GM19397 (cell line): Measurements from ENCODE around the gene DCTN3.

ENCODE experiments used
- ATAC-seq: cut with Tn5 transposase; IDR thresholded peaks from one replicate; pipeline ENCODE4 v1.9.1; 2021; ENCODE audit warnings: mild to moderate bottlenecking, moderate library complexity; ENCODE audit not compliant: unreplicated experiment

The DCTN3 gene

GRCh38 chr9:34591248-34591916 lies 28.9 kb downstream of the DCTN3 start:
- ATAC-seq: no peak

- no peak for ATAC-seq
These were observed 29.7 kb downstream of the DCTN3 start for GRCh38 chr9:34590381-34591247.

- ATAC-seq: no peak
These were observed 30.5 kb downstream of the DCTN3 start, which contains the start of gene CNTFR for GRCh38 chr9:34589636-34590380. TSS of gene CNTFR (minus strand) at chr9:34589724. CDS start at chr9:34568981, 20,743 bp downstream.

GRCh38 chr9:34588671-34589635 lies 31.3 kb downstream of the DCTN3 start:
- ATAC-seq: no peak

GRCh38 chr9:34587271-34587670 lies 33.0 kb downstream of the DCTN3 start:
- ATAC-seq: no peak

GRCh38 chr9:34585946-34586669 lies 34.2 kb downstream of the DCTN3 start:
- no peak for ATAC-seq

GRCh38 chr9:34584970-34585369 lies 35.3 kb downstream of the DCTN3 start:
- ATAC-seq: no peak

GRCh38 chr9:34582787-34583186 lies 37.5 kb downstream of the DCTN3 start:
- ATAC-seq: no peak

GRCh38 chr9:34581318-34581717 lies 39.0 kb downstream of the DCTN3 start:
- no peak for ATAC-seq

GRCh38 chr9:34580358-34580757 lies 39.9 kb downstream of the DCTN3 start:
- ATAC-seq: no peak

GRCh38 chr9:34579808-34580163 lies 40.5 kb downstream of the DCTN3 start:
- no peak for ATAC-seq

- no peak for ATAC-seq
These were observed 41.0 kb downstream of the DCTN3 start for GRCh38 chr9:34579104-34579807.

- no peak for ATAC-seq
These were observed 41.8 kb downstream of the DCTN3 start for GRCh38 chr9:34578241-34579103.

GRCh38 chr9:34577400-34578240 lies 42.7 kb downstream of the DCTN3 start:
- ATAC-seq: no peak

- ATAC-seq: no peak
These were observed 43.5 kb downstream of the DCTN3 start for GRCh38 chr9:34576597-34577399.

GRCh38 chr9:34575862-34576596 lies 44.3 kb downstream of the DCTN3 start:
- ATAC-seq: no peak
